CD4-positive, alpha-beta T cell treated with Interferon alpha-2 for 1 hour (primary cell): Measurements from ENCODE around the gene TSPEAR.

Source experiments
- DNase-seq, 2 donors: peaks; one replicate each; pipeline ENCODE4 v3.0.0-alpha.2; 2020 to 2022

Gene TSPEAR

GRCh38 chr21:44456214-44456914 is 255.0 kb downstream of the TSPEAR start:
- no peak for DNase-seq

- peak; percentile 35 to 51 for DNase-seq
Measured at GRCh38 chr21:44455524-44456213, 255.7 kb downstream of the TSPEAR start.

- peak; percentile 87 to 88 for DNase-seq
Measured at GRCh38 chr21:44454747-44455523, 256.4 kb downstream of the TSPEAR start, which contains the start of gene LRRC3. TSS of gene LRRC3 (plus strand) at chr21:44455510. CDS start at chr21:44456645, 1,135 bp downstream.

DNA sequence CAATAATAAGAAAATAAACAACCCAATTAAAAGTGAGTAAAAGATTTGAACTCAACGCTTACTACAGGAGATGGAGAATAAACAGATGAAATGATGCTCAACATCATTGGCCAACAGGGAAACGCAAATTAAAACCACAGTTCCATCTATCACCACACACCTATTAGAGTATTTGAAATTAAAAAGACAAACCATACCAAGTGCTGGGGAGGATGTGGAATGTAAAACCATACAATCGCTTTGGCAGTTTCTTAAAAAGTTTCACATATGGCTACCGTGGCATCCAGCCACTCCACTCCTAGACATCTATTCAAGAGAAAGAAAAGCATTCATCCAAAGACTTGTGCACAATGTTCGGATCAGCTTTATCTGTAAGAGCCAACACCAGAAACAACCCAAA is 257.3 kb downstream of the TSPEAR start:
- no peak for DNase-seq

DNA sequence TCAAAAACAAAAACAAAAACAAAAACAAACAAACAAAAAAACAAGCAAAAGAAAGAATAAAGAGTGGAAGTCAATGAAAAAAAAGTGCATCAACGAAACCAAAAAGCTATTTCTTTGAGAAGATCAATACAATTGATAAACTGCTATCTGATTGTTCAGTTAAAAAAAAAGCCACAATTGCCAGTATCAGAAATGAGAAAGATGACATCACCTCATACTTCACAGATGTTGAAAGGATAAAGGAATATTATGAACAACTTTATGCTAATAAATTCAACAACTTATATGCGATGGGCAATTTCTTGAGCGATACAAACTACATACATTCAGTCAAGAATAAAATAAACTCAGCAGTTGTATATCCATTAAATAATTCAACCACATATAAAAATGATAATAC is 258.3 kb downstream of the TSPEAR start:
- no peak for DNase-seq

DNA sequence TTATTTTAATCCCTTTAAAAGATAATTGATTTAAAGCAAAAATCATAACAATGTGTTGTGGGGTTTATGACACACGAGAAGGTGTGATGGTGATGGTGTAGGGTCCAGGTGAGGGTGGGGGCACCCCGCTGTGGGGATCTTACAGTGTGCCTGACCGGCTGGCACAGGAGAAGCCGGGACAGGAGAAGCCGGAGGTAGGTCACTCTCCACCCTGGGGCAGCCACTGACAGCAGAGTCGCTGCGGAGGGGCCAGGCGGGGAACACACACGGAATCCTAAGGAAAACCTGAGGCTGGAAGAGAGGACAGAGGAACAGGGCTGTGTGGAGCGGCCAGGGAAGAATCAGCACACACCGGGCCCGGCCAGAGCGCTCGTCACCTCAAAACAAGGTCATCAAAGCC is 260.4 kb downstream of the TSPEAR start:
- DNase-seq, result no peak

DNA sequence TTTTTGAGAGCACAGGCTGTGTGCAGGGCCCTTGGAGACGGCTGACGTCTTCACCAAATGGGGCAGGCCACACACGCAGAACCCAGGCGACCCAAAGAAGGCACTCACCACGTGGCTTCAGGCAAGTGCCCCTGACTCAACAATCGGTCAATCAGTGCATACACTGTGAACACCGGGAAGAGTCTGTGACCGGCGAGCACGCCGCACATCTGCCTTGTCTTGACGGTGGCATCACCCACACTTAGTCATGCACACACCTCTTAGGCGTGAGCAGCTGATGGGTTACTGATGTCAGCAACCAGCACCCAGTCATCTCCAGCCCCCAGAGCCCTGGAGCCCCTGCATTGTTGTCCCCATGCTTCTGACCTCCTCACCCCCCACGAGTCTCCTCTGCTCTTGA is 261.0 kb downstream of the TSPEAR start:
- DNase-seq, result no peak

DNA sequence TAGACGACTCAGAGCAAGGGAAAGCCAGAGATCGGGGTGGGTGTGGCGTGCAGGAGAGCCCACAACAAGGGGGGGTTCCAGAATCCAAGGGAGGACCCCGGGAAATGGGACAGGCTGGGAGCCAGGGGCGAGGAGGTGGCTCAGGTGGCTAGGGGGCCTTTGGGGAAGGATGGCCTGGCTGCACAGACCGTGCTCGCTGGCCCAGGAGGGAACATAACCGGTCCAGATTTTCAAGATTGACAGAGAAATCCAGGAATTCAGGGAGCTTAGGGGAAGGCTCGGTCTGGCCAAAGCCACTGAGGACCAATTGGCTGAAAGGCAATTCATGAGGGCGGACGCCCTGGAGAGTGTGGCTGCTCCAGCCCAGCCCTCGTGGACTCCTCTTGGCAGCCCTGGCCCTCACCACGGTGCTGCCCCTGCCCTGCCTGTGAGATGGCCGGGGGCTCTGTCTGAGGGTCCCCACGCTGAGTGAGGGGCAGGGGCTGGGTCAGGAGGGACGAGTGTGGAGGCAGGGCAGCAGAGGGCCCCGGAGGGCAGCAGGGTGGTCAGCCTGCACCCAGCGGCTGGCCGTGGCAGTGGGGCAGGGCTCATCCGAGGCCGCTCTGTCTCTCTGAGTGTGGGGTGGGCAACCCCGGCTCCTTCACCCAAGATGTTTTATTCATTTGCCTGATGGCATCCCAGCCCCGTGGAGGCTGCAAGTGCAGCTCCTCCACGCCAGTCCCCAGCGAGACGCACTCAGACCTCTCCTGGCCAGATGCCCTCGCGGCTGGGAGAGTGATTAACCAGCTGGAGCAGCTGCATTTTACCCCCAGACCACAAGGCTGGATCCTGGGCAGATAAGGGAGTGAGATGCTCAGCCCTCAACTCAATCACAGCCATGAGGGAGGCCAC is 261.7 kb downstream of the TSPEAR start:
- DNase-seq, result no peak

DNA sequence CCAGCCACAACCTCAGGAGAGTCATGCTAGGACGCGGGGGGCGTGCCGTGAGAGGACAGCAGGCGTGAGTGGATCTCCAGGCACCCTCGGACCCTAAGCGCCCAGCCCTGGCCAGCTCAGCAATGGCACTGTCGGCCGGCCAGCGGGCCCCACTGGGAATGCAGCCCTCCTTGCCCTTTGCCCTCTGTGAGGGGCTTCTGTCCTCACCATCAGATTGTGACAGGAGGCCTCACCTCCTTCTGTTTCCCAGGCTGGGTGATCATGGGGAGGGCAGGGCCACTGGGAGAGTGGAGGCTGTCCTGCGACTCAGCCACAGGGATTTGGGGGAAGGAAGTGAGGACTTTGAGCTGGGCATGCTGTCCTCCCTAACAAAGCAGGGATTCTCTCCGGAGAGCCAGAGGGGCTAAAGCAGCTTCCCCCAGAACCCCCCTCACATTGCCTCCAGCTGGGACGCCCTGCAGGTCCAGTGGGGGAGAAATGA is 262.7 kb downstream of the TSPEAR start:
- DNase-seq, result no peak
